ENCODE data around the gene ATG2B. TPM values are rescaled to one million over a fixed set of nuclear protein-coding genes. Genes with fewer than 3 reads are reported as not detected.
"Not testable (repeated sequence)": the region's sequence is repeated elsewhere in the genome, so short reads cannot be mapped to it uniquely, and the experiment has no call there.

ATG2B gene
- total and polyA plus RNA-seq, 2 experiments from 2014 or later = 3.3 to 20.4 TPM

DNA sequence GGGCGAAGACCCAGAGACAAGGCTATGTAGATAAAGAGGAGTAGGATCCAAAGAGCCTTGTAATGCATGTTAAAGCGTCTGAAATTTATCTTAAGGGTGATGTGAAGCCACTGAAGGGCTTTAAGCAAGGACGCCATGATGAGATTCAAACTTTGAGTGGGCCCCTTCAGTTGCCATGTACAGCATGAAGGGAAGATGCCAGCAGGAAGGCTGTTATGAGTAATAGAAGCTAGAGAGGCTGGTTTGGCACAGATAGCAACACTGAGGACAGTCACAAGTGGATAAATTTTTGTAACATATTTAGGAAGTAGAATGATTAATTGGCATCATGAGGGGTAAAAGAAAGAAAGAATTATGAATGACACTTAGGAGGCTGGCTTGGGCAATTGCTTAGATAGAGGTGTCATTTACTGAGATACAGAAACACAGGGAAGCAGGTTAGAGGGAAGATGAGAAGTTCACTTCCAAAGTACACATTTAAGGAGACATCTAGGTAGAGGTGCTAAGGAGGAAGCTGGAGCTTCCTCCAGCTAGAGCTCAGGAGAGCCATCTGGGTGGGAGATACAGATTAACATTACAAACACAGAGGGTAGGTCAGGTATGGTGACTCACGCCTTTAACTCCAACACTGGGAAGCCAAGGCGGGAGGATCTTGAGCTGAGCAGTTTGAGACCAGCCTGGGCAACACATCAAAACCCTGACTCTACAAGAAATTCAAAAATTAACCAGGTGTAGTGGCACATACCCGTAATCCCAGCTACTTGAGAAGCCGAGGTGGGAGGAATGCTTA, 13.7 kb downstream of the ATG2B start:
- no peak overlapping the region for H3K4me2 ChIP-seq
- H3K36me3 ChIP-seq (replicated peaks; ENCODE audit: insufficient read depth, low read depth) = no peaks in the 10 kb centered on the region
- TF ChIP-seq, protein P1, sequence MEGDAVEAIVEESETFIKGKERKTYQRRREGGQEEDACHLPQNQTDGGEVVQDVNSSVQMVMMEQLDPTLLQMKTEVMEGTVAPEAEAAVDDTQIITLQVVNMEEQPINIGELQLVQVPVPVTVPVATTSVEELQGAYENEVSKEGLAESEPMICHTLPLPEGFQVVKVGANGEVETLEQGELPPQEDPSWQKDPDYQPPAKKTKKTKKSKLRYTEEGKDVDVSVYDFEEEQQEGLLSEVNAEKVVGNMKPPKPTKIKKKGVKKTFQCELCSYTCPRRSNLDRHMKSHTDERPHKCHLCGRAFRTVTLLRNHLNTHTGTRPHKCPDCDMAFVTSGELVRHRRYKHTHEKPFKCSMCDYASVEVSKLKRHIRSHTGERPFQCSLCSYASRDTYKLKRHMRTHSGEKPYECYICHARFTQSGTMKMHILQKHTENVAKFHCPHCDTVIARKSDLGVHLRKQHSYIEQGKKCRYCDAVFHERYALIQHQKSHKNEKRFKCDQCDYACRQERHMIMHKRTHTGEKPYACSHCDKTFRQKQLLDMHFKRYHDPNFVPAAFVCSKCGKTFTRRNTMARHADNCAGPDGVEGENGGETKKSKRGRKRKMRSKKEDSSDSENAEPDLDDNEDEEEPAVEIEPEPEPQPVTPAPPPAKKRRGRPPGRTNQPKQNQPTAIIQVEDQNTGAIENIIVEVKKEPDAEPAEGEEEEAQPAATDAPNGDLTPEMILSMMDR (IDR thresholded peaks at IDR 0.05; ENCODE audit: poor library complexity) = no peak
- TF ChIP-seq EZH2phosphoT487 (IDR thresholded peaks at IDR 0.05; ENCODE audit: low read depth, severe bottlenecking, unreplicated experiment) = no peak
- no peak for TF ChIP-seq EZH2 (IDR thresholded peaks at IDR 0.05; ENCODE audit: borderline replicate concordance)
- H4K20me1 ChIP-seq (ENCODE audit: insufficient read depth, poor library complexity, severe bottlenecking) = no peaks in the 10 kb centered on the region
- H3K27me3 ChIP-seq = no peaks in the 10 kb centered on the region
- 91% methylated on average over 7 of the region's 7 CpGs for WGBS (ENCODE audit: low lambda C conversion rate, missing lambda C conversion rate)
- no peaks in the 10 kb centered on the region for H3K4me1 ChIP-seq (ENCODE audit: insufficient read depth)
- H3K9me2 ChIP-seq (replicated peaks; ENCODE audit: insufficient read depth) = no peaks in the 10 kb centered on the region
- no peak overlapping the region for H2AFZ ChIP-seq
- H3K27ac ChIP-seq = no peak overlapping the region
- no peak overlapping the region for H3K4me3 ChIP-seq
- no peaks in the 10 kb centered on the region for H3K9me3 ChIP-seq (ENCODE audit: low read depth)
- DNase-seq (ENCODE audit: low spot score) = no peak
- peaks cover 75% of the 10 kb centered on the region for H3K79me2 ChIP-seq

DNA sequence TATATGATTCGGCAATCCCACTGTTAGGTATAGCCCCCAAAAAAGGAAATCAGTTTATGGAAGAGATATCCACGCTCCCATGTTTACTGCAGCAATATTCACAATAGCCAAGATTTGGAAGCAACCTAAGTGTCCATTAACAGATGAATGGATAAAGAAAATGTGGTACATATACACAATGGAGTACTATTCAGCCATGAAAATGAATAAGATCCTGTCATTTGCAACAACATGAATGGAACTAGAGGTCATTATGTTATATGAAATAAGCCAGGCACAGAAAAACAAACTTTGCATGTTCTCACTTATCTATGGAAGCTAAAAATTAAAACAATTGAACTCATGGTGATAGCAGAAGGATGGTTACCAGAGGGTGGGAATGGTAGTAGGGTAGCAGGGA, 15.2 kb downstream of the ATG2B start:
- H3K9me3 ChIP-seq (ENCODE audit: low read depth); H4K20me1 ChIP-seq (ENCODE audit: insufficient read depth, poor library complexity, severe bottlenecking); H3K4me2 ChIP-seq; H3K4me1 ChIP-seq (ENCODE audit: insufficient read depth); DNase-seq (ENCODE audit: low spot score); H3K36me3 ChIP-seq (replicated peaks; ENCODE audit: insufficient read depth, low read depth); H3K9me2 ChIP-seq (replicated peaks; ENCODE audit: insufficient read depth); H3K27me3 ChIP-seq; H2AFZ ChIP-seq; H3K27ac ChIP-seq; H3K4me3 ChIP-seq: not testable (repeated sequence)
- H3K79me2 ChIP-seq = peaks cover 59% of the 10 kb centered on the region
- WGBS (ENCODE audit: low lambda C conversion rate, missing lambda C conversion rate) = 94% methylated on average over 2 of the region's 2 CpGs

DNA sequence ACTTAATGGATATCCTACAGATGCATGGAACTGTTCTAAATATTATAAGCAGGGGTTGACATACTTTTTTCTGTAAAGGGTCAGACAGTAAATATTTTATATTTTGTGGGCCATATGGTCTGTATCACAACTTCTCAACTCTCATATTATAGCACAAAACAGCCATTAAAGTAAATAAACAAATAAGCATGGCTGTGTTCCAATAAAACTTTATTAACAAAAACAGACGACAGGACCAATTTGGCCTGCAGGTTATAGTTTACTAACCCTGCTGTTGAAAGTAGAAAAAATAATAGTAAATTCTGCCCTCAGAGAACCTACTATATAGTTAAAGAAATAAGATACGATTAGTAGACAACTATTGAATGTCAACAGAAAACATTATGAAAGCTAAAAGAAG, 17.5 kb downstream of the ATG2B start:
- no peaks in the 10 kb centered on the region for H3K36me3 ChIP-seq (replicated peaks; ENCODE audit: insufficient read depth, low read depth)
- no peaks in the 10 kb centered on the region for H4K20me1 ChIP-seq (ENCODE audit: insufficient read depth, poor library complexity, severe bottlenecking)
- no peaks in the 10 kb centered on the region for H3K9me2 ChIP-seq (replicated peaks; ENCODE audit: insufficient read depth)
- H3K27ac ChIP-seq = no peak overlapping the region
- no peaks in the 10 kb centered on the region for H3K27me3 ChIP-seq
- no peaks in the 10 kb centered on the region for H3K9me3 ChIP-seq (ENCODE audit: low read depth)
- no peak overlapping the region for H2AFZ ChIP-seq
- TF ChIP-seq EZH2 (IDR thresholded peaks at IDR 0.05; ENCODE audit: borderline replicate concordance) (no peak), EZH2phosphoT487 (IDR thresholded peaks at IDR 0.05; ENCODE audit: low read depth, severe bottlenecking, unreplicated experiment) (no peak)
- TF ChIP-seq, protein P1 (IDR thresholded peaks at IDR 0.05; ENCODE audit: poor library complexity) = no peak
- H3K79me2 ChIP-seq = peaks cover 39% of the 10 kb centered on the region
- DNase-seq (ENCODE audit: low spot score) = no peak
- no peaks in the 10 kb centered on the region for H3K4me1 ChIP-seq (ENCODE audit: insufficient read depth)
- H3K4me3 ChIP-seq = no peak overlapping the region
- WGBS (ENCODE audit: low lambda C conversion rate, missing lambda C conversion rate) = 91% methylated on average over 2 of the region's 2 CpGs
- no peak overlapping the region for H3K4me2 ChIP-seq

DNA sequence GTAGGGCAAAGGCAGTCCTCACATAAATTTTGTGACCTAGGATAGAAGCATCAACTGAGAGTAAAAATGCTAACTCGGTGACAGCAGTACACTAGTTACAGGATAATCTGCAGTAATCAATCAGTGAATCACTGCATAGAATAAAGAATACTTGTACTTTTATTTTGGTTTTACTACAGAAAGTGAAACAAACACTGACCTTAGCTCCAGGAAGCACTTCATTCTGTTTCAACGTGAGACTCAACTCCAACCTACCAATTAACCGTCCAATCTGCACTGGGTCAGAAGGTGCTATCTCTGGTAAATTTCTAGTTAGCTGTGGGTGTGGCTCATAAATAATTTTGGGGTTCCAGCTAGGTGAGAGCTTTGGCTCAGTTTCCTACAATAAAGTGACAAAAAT, 21.8 kb downstream of the ATG2B start:
- TF ChIP-seq EZH2phosphoT487 (IDR thresholded peaks at IDR 0.05; ENCODE audit: low read depth, severe bottlenecking, unreplicated experiment) = no peak
- TF ChIP-seq, protein P1 (IDR thresholded peaks at IDR 0.05; ENCODE audit: poor library complexity) = no peak
- no peak for TF ChIP-seq EZH2 (IDR thresholded peaks at IDR 0.05; ENCODE audit: borderline replicate concordance)
- Histone ChIP-seq H3K79me2 (no peaks in the 10 kb centered on the region), H2AFZ (no peak overlapping the region), H4K20me1 (ENCODE audit: insufficient read depth, poor library complexity, severe bottlenecking) (no peaks in the 10 kb centered on the region), H3K36me3 (replicated peaks; ENCODE audit: insufficient read depth, low read depth) (peaks cover 4% of the 10 kb centered on the region), H3K9me3 (ENCODE audit: low read depth) (no peaks in the 10 kb centered on the region), H3K9me2 (replicated peaks; ENCODE audit: insufficient read depth) (no peaks in the 10 kb centered on the region), H3K4me3 (no peak overlapping the region), H3K27ac (no peak overlapping the region), H3K4me1 (ENCODE audit: insufficient read depth) (no peaks in the 10 kb centered on the region), H3K27me3 (no peaks in the 10 kb centered on the region), H3K4me2 (no peak overlapping the region)
- WGBS (ENCODE audit: low lambda C conversion rate, missing lambda C conversion rate) = 89% methylated on average over 3 of the region's 3 CpGs
- DNase-seq (ENCODE audit: low spot score) = no peak

Measured in hepatocyte (in vitro differentiated cells).